ENCODE results near the gene GRK1.

Gene GRK1

GRCh38 chr13:113651511-113652403 is 15.3 kb upstream of the GRK1 start:
- no peak for DNase-seq

DNA sequence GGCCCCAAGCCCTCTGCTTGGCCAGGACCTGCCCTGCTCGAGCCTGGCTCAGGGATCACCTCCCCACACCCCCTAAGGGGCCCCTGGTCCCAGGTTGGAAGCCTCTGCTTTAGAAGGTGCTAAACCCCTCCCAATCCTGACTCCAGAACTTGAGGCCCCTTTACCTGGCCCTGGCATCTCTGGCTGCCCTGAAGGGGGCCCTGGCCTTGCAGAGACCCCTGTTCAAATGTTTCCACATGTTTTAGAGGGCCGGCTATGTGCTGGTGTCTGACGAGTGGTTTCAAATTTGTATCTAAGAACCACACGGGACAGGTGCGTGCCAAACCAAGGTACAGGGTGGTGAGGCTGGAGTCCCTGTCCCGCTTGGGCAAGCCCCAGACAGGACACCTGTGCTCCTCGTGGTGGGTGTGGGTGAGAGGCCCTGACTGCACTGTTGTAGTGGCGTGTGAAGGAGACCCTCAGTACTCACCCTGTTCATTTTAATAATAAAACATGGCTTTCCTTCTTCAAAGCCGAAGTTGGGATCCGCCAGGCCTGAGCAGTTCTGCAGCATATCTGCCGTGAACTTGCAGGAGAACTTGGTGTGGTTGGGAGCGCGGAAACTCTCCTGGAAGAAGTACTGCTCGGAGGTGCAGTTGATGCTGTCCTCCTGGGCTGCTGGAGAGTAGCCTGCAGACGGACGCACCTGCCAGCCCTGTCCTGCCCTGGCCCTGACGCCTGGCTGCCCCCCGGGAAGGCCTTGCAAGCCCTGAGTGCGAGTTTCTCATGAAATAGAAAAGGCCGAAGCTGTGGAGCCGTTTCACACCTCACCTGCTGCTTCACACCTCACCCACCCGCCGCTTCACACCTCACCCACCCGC is 14.4 kb upstream of the GRK1 start:
- no peak for DNase-seq

DNA sequence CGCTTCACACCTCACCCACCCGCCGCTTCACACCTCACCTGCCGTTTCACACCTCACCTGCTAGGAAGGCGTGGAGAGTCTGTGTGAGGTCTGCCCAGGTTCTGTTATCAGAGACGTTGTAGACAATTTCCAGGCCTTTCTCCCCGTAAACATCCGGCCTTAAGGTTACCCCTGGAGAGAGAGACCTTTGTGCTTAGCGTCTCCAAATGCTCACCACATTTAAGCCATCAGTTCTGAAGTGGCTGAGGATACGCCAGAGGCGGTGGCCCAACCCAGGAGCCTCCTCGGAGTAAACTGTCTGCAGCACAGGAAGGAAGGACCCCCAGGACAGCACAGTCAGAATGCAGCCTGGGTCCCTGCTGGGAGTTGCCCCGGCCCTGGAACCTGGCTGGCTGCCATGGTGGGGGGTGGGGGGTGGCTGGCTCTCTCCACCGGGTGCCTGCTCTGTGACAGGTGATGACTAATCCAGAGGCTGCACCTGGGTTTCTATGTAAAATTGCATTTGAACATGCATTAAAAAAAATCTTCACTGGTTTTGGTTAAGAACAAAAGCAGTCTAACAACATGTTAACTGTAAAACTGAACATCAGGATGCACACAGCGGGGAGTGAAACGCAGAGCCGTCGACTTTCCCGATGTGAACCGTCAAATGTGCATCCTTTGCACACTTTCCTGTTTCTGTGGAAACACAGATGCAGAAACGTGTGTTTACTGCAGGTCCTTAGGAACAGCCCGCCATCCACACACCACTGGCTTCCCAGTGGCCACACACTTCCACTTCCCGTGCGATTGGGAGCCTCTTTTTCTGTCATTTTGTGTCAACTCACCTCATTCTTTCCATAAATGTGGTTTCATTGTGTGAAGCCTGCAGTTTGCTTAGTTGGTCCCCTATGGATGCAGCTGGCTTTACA is 13.5 kb upstream of the GRK1 start:
- DNase-seq, result no peak

GRCh38 chr13:113654175-113654560 is 12.9 kb upstream of the GRK1 start:
- no peak for DNase-seq

DNA sequence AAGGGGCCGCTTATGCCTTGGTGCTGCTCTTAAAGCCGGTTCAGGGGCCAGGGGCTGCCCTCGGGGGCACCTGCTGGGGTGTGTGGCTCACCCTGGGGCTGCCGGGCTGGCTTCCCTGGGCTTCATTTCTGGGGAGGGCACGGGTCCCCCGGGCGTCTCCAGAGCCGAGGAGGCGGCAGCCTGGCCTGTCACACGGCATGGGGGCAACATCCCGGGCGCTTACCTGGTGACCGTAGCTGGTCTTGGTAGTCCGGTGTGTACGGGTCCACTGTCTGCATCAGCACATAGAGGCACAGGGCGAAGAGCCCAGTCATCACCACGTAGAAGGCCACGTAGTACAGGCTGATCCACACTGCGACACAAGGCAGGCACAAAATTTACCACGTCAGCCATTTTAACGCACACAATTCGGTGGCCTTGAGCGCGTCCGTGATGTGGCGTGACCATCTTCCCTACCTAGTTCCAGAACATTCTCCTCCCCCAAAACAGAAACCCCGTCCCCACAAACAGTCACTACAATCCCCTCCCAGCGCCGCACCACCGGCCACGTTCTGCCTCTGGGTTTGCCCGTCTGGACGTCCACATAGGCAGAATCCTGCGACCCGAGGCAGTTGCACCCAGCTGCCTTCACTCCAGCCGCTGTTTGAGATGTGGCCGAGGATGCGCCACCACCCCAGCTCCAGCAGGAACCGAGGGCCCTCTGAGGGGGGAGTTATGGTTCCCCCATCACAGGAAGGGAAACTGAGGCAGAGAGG is 12.3 kb upstream of the GRK1 start:
- no peak for DNase-seq

DNA sequence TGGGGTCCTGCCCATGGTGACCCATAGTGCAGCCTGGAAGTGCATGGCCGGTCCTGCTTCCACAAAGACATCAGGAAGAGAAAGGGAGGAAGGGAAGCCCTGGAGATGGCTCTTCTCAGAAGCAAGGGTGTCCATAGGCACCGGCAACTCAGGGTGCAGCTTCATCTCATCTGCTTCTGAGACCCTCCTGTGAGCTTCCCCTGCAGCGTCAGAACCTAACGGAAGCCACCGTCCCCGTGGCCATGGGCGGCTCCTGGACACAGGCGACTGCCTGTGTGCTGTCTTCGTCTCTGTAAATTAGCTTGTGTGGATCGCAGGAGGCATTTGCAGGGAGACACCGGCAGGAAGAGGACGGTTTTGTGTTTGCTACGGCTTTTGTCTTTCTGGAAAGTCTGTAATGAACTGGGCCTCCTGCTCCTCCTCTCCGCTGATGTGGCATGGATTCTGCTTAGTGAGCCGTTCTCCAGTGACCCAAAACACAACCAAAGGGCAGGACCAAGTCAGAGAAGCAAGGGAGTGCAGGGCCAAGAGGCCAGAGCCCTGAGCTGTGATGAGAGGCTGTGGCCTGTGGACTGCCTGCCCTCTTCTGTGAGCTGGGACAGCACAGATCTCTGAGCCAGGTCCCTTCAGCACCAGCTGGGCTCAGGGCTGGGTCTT is 11.5 kb upstream of the GRK1 start:
- DNase-seq, result no peak

DNA sequence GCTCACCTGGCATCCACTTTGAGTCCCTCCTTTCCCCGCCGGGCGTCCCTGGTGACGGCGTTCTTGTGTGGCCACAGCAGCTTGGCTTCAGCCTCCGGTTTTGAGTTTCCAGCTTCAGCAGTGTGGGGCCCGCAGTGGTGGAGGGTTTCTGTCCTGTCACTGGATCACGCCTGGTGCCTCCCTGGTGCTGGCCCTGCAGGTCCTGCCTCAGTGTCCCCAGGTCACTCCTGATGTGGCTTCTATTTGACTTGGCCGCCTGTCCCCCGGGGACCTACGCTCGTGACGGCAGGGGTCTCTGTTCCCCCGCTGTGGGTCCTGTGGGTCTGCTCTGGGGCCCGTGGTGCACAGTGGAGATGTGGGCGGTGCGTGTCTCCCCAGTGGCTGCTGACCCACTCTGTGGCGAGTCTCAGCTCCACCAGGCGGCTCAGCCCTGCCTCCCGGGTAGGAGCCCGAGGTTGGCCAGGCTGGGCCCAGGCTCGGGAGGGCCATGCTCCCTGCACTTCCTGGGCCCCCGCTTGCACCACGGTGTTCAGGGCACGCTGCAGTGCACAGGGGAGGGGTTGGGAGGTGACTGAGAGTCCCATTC is 10.9 kb upstream of the GRK1 start:
- DNase-seq, result no peak

- DNase-seq, result no peak
These were observed 10.0 kb upstream of the GRK1 start for GRCh38 chr13:113656831-113657671.

DNA sequence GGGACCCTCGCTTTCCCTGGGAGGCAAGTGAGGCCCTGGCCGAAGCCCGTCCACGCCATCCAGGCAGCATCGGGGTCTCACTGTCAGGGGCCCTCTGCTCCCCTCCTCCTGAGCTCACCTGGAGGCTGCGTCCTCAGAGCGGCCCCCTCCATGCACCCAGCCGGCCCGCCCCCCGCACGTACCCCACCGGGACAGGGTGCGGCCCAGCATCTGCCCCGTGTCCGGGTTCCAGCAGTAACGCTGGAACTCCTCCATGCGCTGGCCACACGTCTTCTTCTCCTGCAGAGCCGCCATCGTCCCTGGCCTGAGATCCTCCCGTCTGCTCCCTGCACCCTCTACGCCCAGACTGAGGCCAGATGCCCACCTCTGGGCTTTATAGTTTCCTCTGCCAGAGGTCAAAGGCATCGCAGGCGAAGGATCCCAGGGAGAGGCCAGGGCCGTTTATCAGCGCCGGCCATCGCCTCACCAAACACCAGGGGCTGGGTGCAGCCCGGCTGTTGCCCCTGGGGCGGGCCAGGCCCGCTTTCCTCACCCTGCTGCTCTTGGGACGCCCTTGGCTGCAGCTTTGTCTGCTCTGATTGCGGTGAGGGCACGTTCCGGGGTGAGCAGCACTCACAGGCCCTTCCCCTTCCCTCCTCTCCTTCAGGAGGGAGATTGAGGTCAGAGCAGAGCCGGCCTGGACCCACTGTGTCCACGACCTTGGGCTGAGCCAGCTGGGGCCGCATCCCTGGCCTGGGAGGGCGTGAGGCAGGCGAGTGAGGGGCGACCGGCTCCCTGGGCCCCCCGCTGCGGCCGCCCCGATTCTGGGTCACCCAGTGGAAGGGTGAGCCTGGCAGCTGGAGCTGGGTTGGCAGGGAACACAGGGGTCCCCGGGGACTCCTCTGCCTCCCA is 8.9 kb upstream of the GRK1 start, which contains the start of gene ATP4B:
ATP4B (minus strand) TSS at position 348 of the 891 bp plus-strand sequence; CDS start at position 294, 54 bp downstream.
- DNase-seq, result no peak

- DNase-seq, result no peak
These were observed 8.2 kb upstream of the GRK1 start for GRCh38 chr13:113658836-113659235.

DNA sequence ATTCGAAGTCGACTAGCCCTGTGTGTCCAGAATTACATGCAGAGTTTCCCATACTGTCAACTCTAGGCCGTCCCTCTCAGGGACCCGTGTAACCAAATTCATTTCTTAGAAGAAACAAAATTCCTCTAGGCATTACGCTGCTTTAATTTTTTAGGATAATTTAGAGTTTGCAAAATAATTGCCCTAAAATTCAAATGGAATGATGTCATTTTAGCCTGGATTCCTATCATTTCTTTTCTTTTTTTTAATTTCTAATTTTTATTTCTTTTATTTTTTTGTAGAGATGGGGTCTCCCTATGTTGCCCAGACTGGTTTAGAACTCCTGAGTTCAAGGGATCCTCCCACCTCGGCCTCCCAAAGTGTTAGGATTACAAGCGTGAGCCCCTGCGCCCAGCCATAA is 7.7 kb upstream of the GRK1 start:
- DNase-seq, result no peak

DNA sequence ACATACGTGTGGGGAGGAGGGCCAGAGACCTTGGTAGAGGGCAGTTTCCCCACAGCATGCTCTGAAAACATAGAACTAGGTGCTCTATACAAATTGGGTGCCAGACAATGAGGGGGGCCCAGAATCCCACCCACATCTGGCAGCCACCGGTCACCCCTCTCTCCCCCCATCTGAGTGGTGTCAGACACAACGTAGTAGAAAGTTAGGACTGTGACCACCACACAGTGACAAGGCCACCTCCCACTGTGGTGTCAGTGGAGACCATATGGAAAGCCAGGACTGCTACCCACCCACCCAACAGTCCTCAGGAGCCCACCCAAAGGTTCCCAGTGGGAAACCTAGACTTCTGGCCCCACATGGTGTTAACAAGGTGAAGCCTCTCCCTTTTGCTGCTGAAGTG is 7.0 kb upstream of the GRK1 start:
- no peak for DNase-seq

- no peak for DNase-seq
These were observed 5.5 kb upstream of the GRK1 start for GRCh38 chr13:113661509-113661908.

- no peak for DNase-seq
These were observed 3.1 kb upstream of the GRK1 start for GRCh38 chr13:113663934-113664333.

DNA sequence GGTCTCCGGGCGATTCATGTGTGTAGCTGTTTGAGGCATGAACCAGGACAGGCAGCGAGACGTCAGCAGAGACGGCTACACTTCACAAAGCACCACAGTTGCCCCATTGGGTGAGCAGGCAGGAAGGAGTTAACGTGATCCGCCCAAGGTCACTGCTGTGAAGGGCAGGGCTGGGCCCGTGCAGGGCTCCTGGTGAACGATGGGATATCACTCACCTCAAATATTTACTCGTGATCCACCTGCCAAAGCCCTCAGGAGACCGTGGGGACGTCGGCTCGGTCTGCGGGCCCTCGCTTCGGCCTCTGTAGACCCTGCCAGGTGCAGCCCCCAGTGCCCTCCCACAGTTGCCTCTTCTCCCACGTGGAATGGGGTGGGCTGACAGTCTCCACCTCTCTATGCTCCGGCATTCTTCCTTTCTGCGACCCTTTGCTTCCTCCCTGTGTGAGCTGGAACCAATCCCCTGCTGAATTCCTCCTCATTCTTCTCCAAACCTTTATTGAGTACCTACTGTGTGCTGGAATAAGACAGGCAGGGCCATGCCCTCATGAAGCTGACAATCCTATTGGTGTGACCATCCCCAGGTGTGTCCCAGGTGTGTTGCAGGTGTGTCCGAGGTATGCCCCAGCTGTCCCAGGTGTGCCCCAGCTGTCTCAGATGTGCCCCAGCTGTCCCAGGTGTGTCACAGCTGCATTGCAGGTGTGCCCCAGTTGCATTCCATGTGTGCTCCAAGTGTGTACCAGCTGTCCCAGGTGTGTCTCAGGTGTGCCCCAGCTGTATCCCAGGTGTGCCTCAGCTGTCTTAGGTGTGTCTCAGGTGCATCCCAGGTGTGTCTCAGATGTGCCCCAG is 2.0 kb upstream of the GRK1 start:
- no peak for DNase-seq

- DNase-seq, result no peak
These were observed 1.3 kb upstream of the GRK1 start for GRCh38 chr13:113665597-113666328.

DNA sequence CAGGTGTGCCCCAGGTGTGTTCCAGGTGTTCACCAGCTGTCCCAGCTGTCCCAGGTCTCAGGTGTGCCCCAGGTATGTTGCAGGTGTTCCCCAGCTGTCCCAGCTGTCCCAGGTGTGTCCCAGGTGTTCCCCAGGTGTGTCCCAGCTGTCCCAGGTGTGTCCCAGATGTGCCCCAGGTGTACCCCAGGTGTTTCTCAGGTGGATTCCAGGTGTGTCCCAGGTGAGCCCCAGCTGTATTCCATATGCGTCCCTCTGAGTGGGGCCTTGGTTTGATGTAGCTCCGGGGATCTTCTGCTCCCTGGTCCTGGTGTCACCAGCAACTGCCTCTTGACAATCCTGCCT is 719 bp upstream of the GRK1 start:
- DNase-seq, result no peak

All from stimulated activated CD4-positive, alpha-beta T cell treated with anti-CD3 and anti-CD28 coated beads, Interleukin-4, amount 100 ng/mL, for 4 hours (primary cell).